Vagina (tissue), 2 donors: ENCODE results near the gene PDE11A.

Experiments
- CTCF ChIP-seq, 3 experiments: fragments of 450-650 bp in 2 of 3; fragments of 200-600 bp in 1 of 3; sonication (generic) in 1 of 3; IDR thresholded peaks; one replicate each; pipeline ENCODE4 v1.5.1; 2017 to 2019; ENCODE audit warnings: antibody characterized with exemption in 3 of 3, mild to moderate bottlenecking in 2 of 3, moderate library complexity in 2 of 3
- POLR2A ChIP-seq, 2 donors: fragments of 450-650 bp; IDR thresholded peaks; one replicate each; pipeline ENCODE4 v1.6.1; 2017; ENCODE audit warnings: antibody characterized with exemption in 2 of 2, mild to moderate bottlenecking in 2 of 2, moderate library complexity in 2 of 2

DNA sequence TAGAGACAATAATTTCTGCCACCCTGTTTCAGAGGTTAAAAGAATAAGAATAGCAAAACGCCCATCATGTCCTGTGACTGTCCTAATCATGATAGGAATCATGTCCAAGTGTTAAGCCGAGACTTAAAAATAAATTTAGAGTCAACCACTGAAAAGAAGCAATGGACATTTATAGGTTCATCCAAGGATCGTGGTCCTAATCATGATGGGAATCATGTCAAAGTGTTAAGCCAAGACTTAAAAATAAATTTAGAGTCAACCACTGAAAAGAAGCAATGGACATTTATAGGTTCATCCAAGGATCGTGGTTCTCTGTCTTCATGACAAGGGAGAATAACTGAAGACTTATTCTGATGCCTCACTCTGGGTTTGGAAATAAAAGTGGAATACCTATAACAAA, 73.6 kb downstream of the PDE11A start:
- TF ChIP-seq POLR2A (IDR thresholded peaks at IDR 0.05) (no peak), CTCF (IDR thresholded peaks at IDR 0.05) (no peak)
